ENCODE measurements around the gene PARD6A.

Gene PARD6A

GRCh38 chr16:67653789-67654402 is 6.9 kb upstream of the PARD6A start:
- no peak for DNase-seq (ENCODE audit: low read depth)

GRCh38 chr16:67654403-67654911 is 6.3 kb upstream of the PARD6A start:
- DNase-seq (ENCODE audit: low read depth): no peak

GRCh38 chr16:67655363-67655762 is 5.4 kb upstream of the PARD6A start:
- no peak for DNase-seq (ENCODE audit: low read depth)

- DNase-seq (ENCODE audit: low read depth): no peak
These were observed 4.3 kb upstream of the PARD6A start for GRCh38 chr16:67656344-67657016.

GRCh38 chr16:67657017-67657608 is 3.6 kb upstream of the PARD6A start:
- no peak for DNase-seq (ENCODE audit: low read depth)

- DNase-seq (ENCODE audit: low read depth): no peak
These were observed 2.8 kb upstream of the PARD6A start for GRCh38 chr16:67657751-67658518.

- DNase-seq (ENCODE audit: low read depth): no peak
These were observed 1.7 kb upstream of the PARD6A start for GRCh38 chr16:67658849-67659674.

GRCh38 chr16:67659675-67660563 is 841 bp upstream of the PARD6A start, which contains the start of gene ACD:
ACD (minus strand) TSS chr16:67660260; CDS start chr16:67660220, 40 bp downstream.
- DNase-seq (ENCODE audit: low read depth): peak; percentile 90

GRCh38 chr16:67661101-67661761 is 471 bp downstream of the PARD6A start:
- peak; percentile 64 for DNase-seq (ENCODE audit: low read depth)

GRCh38 chr16:67661886-67662652 is 1.3 kb downstream of the PARD6A start:
- DNase-seq (ENCODE audit: low read depth): no peak

GRCh38 chr16:67662653-67663010 is 1.9 kb downstream of the PARD6A start:
- DNase-seq (ENCODE audit: low read depth): no peak

- no peak for DNase-seq (ENCODE audit: low read depth)
These were observed 2.6 kb downstream of the PARD6A start for GRCh38 chr16:67663151-67663876.

- DNase-seq (ENCODE audit: low read depth): no peak
These were observed 3.1 kb downstream of the PARD6A start for GRCh38 chr16:67663877-67664222.

GRCh38 chr16:67664258-67664657 is 3.5 kb downstream of the PARD6A start:
- no peak for DNase-seq (ENCODE audit: low read depth)

- DNase-seq (ENCODE audit: low read depth): no peak
These were observed 4.1 kb downstream of the PARD6A start for GRCh38 chr16:67664871-67665270.

- DNase-seq (ENCODE audit: low read depth): no peak
These were observed 4.8 kb downstream of the PARD6A start for GRCh38 chr16:67665598-67665997.

GRCh38 chr16:67666032-67666551 is 5.3 kb downstream of the PARD6A start:
- DNase-seq (ENCODE audit: low read depth): peak; percentile 36

All from EH (cell line).